Suprapubic skin (tissue), 2 donors: ENCODE data around the gene GNAL.

Experiments used
- EP300 ChIP-seq: sonication (generic); formaldehyde crosslinking; IDR thresholded peaks from one replicate; pipeline ENCODE4 v1.6.1; 2017; ENCODE audit warnings: antibody characterized with exemption
- POLR2A ChIP-seq, 2 donors: fragments of 450-650 bp; IDR thresholded peaks; one replicate each; pipeline ENCODE4 v1.6.1; 2017; ENCODE audit warnings: antibody characterized with exemption in 2 of 2, mild to moderate bottlenecking in 2 of 2, moderate library complexity in 2 of 2

DNA sequence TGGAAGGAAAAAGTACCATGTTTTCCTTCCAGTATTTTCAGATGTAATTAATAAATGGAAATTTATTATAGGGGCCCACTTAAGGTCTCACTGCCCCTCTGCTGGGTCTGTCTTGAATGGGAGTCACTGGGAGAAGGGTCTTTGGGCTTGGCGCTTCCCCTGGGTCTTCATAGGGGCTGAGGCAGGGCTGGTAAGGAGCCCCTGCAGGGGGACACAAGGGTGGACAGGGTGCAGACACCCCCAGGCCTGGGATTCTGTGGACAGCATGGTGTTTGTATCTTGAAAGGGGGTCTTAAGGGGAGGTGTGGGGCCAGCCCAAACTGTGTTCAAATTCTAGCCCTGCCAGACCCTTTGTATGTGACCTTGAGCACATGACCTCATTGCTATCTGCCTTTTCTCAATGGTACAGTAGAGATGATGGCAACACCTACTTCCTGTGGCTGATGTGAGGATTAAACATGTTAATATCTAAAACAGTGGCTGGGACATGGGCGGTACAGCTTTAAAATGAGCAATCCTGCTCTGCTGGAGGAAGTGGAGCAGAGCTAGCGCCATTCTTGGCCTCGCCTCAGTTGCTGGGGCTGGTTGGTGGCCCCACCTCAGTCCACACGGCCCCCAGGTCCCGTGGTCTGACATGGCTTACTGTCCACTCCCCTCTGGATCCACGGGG is 71.6 kb downstream of the GNAL start:
- TF ChIP-seq EP300, result no peak
- no peak for TF ChIP-seq POLR2A (IDR thresholded peaks at IDR 0.05)
